Femur (tissue), 1 donor: ENCODE data around the gene ITPRIPL2.
A peak's percentile ranks its signal among the peaks of the same experiment; 100 is the strongest.

Source experiments
- DNase-seq: peaks from one replicate; pipeline ENCODE4 v3.0.0-alpha.2; 2017

Gene ITPRIPL2

DNA sequence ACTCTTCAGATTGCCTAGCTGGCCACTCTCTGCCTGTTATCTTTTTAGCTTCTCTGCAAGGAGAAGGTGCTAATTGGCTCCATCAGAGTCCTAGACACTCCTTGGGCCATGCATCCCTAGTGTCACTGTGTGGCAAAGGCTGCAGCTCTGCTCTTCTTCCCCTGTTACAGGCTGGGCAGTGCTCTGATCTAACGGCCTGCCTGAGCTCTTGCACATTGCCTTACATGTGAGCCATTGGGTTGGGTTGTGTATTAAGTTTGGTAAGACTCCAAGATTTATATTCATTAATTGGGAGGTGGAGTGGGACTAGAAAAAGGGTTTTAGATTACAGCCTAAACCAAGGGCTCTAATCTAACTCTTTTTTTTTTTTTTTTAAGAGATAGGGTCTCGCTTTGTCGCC is 31.2 kb downstream of the ITPRIPL2 start:
- no peak for DNase-seq

DNA sequence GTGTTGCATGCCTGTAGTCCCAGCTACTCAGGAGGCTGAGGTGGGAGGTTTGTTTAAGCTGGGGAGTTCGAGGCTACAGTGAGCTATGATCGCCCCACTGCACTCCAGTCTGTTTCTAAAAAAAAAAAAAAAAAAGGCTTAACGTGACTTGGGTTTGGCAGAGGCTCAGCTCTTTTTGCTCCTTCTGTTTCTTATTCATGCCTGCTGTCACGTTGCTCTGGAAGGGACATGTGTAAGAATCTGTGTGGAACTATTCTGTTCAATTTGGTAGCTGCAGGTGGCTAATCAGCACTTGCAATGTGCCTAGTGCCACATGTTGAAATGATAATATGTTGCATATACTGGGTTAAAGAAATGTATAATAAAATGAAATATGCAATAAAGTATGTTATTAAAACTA is 33.4 kb downstream of the ITPRIPL2 start:
- no peak for DNase-seq

DNA sequence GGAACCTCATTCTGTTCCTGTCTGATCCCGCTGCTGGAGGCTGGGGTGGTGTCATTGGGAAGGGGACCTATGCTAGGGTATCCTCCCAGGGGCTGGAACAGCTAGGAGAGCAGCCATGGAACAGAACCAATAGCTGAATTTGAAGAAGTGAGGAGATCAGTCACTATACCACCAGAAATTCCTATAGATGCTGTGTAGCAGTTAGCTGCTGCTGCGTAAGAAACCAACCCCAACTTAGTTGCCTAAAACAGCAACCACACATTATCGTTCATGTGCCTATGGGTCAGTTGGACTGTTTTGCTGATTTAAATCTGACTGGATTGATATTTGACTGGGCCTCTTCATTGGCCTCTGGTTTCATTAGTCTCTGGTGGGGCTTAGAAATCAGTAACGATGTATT is 33.9 kb downstream of the ITPRIPL2 start:
- DNase-seq = no peak

DNA sequence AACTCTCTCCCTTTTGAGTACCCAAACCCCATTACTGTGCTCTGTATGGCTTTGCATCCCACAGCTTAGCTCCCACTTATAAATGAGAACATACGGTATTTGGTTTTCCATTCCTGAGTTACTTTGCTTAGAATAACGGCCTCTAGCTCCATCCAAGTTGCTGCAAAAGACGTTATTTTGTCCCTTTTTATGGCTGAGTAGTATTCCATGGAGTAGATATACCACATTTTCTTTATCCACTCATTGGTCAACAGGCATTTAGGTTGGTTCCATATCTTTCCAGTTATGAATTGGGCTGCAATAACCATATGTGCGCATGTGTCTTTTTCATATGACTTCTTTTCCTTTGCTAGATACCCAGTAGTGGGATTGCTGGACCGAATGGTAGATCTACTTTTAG is 34.4 kb downstream of the ITPRIPL2 start:
- DNase-seq = no peak

DNA sequence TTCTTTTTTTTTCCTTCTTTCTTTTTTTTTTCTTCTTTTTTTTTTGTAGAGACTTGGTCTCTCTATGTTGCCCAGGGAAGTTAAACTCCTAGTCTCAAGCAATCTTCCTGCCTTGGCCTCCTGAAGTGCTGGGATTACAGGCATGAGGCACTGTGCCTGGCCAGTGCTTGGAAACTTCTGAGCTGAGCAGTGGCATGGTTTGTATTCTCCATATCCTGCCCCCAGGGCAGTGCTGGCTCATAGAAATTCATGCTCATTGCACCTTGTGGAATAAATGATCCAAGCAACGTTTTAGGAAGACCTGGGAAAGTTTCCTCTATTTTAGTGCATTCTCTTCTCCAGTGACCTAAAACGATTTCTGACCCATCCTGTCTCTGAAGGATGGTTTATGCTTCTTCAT is 37.5 kb downstream of the ITPRIPL2 start:
- no peak for DNase-seq

DNA sequence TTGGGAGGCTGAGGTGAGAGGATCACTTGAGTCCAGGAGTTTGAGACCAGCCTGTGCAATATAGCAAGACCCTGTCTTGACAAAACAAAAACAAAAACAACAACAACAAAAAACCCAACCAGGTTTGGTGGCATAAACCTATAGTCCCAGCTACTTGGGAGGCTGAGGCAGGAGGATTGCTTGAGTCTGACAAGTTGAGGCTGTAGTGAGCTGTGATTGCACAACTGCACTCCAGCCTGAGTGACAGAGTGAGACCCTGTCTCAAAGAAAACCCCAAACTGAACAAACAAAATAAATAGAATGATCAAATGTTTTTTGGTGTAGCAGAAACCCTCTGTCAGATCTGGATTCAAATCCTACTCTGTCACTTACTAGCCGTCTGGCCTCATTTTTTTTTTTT is 38.3 kb downstream of the ITPRIPL2 start:
- DNase-seq = no peak

DNA sequence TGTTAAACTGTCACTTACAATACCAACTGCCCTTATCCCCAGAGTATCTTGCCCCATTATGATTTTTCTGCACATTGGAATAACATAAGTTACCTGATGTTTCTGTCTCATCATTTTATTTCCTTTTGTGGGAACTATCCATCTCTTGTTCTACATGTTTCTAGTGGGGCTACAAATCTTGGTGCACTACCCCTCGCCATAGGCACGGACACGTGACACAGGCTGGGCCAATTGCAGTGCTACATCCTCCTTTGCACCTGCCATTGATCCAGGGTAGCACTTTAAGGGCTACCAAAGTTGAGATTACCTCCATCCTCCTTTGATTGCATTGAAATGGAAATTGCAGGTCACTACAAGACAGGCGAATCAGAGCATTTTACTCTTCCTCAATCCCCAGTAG is 40.1 kb downstream of the ITPRIPL2 start:
- no peak for DNase-seq

DNA sequence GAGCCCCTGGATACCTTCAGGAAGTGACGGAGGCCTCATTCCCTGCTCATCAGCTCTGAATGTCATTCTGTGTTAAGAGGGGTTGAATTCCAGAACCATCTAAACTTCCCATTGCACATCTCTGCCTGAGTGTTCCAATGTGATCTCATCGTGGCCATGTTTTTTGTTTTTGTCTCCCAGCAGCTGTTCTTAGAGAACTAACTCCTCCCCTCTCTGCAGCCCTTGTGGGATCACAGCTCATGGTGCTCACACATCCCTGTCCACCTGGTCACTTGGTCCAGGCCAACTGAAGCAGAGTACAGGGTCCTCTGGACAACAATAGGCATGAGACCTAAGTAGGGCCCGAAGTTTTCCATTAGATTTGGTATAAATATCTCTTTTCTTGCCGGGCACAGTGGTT is 48.3 kb downstream of the ITPRIPL2 start:
- no peak for DNase-seq

DNA sequence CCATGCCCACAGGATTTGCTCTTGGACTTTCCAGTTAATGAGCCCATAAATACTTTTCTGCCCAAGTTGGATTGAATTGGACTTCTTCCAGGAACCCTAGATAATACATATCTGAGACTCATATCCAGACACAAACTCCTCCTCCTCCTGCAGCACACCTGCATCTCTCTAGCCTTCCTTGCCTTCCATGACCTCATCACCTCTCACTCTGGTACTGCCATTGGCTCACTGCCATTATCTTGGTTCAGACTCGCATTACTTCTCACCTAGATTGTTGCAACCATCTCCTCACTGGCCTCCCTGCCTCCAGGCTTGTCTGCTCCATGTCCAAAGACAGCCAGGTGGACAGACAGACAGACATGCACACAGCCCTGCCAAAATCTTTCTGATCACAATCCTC is 49.5 kb downstream of the ITPRIPL2 start:
- DNase-seq = no peak

DNA sequence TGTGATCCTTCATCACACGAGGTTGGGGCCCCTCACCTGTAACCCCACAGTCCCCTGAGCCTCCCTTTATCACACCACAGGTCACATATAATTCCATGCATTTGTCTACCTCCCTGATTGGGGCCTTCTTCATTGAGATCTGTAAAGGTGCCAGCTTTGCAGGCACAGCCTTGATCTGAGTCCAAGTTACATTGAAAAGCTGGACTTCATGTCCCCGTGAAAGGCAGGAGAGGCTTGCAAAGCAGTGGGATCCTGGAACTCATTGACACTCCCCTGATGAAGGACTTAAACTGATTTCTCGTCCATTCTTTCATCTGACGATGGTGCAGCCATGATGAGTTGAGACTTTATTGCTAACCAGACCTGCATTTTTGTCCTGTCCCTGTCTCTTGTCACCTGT is 50.5 kb downstream of the ITPRIPL2 start:
- DNase-seq = no peak

DNA sequence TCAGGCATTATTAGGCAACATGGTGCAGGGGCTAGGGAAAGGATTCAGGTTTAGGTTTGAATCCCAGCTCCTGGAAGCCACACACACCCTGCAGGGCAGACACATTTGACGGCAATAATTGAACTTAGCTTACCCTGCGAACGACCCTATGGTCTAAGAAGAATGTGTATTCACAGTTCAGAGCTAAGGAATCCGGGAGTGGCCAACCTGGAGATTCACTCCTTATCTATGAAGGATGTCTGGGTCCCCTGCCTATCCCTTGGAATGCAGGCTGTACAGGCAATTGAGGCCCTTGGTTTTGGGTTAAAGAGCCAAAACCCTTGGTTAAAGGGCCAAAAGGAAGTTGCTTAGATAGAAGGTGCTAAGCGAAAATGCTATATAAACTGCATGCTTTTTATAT is 51.3 kb downstream of the ITPRIPL2 start:
- DNase-seq = no peak

DNA sequence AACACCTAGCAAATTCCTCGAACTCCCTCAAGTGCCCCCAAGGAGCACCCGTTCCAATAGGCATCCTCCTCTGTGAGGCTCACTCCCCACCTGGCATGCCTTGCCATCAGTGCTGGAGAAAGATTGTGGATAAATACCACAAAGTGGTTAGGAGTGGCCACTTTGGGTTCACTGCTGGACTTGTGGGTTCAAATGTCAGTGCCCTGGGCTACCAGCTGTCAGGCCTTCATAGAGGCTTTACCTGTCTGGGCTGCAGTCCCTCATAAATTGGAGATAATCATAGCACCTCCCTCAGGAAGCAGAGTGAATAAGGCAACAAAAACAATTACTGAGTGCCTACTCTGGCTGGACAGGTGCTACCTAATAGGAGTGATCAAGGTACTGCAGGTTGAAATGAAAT is 52.7 kb downstream of the ITPRIPL2 start:
- DNase-seq = no peak

DNA sequence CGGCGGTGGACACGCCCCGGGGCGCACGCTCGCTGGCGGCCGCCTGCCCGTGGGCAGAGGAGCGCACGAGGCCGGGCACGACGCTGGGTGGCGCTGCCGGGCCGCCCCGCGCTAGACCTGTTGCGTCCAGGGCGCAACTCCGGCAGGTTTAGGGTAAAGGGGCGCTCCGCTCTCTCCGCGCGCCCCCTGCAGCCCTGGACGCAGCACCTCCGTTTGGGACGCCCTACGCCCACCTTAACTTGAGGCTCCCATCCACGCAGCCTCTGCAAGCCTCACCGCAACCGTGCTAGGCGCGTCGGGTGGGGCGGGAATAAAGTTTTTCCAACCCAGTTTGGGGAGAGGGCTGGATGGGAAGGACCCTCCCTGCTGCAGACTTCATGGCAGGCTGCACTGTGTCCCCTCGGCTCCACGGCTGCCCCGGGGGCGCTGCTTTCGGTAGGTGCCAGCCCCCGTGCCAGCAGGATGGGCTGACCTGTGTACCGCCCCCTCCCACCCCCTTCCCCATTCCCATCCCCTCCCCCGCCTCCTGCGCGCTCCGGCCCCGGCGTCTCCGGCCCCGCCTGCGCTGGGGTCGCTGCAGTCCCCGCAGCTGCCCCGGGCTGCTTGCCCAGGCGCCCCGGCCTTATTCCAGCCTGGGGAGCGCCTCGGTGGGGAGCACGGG is 54.1 kb downstream of the ITPRIPL2 start, which contains the start of gene SYT17:
Gene SYT17, plus strand, starts transcription at position 531 of the 661 bp plus-strand sequence. CDS start 407 bp downstream, outside the sequence.
- DNase-seq = peak; percentile 71

DNA sequence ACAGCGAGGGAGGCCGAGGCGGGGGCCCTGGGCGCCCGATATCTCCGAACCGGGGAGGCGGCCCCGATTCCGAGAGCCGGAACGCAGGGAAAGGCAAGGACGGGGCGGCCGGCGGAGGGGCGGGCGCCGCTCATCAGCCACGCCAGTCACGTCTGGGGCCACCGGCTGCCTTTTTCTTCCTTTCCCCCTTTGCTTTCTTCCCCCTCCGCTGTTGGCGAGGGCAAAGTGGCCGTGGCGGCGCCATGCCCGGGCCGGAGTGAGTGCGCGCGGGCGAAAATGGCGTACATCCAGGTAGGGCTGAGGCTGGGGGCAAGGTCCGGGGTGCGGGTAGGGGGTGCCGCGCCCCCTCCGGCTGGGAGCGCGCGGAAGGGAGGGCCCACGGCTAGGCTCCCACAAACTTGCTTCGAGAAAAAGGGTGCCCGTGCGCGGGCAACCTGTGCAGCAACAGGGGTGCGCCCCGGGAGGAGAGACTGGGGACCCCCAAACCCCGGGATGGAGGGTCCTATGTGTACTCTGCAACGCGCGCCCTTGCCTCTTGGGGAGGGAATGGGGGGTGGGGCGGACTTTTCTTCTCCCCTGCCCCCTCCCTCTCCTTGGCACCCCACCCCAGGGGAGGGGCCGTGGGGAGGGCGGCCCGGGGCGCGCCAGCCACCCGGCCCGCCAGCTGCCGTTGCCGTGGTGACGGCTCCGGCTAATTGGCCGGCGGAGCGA is 54.8 kb downstream of the ITPRIPL2 start:
- DNase-seq = peak; percentile 40

DNA sequence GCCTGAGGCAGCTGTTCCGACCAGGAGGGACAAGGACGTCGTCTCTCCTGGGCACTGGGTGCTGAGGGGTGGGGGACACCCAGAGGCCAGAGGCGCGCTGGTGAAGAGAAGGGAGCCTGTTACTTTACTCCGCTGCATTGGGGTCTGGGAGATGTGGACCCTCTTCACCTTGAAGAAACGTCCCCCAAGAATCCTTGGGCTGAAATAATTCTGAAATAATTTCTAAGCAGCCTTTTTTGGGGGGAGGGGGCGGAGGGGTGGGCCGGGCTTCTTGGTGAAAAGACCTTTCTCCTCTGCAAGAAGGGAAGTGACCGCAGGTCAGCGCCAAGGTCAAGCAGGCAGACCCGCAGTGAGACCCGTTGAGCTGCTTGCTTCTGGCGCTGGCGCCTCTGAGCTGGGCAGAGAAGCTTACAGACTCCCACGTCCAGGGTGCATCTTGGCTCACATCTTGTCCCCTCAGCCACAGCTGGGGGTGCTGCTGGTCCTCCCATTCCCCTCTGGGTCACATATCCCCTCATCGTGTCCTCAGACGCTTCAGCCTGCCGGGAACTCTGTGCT is 55.4 kb downstream of the ITPRIPL2 start:
- DNase-seq = no peak

DNA sequence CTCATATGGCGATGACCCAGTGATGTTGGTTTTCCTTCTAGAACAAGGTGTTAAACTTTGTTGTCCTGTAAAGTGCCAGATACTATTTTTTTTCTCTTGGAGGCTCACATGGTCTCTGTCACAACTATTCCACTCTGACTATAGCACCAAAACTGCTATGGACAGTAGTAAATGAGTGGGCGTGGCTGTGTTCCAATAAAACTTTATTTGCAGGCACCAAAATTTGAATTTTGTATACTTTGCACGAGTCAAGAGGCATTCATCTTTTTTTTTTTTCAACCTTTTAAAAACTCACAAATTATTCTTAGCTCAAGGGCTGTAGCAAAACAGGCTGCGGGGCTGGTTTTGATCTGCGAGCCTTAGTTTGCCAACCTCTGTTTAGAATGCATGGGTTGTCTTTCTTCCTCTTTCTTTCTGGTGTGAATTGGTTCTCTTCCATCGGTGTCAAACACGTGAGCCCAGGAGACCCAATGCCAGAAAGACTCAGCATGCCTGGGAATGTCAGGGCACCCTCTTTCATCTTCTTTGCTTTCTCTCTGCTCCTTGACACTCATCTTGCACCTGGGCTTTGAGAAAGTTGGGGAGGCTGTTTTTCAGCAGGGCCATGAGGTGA is 56.4 kb downstream of the ITPRIPL2 start:
- no peak for DNase-seq
